SU-DHL-6 (cell line): ENCODE results near the gene CLDN6.

Experiments used
- H2AFZ ChIP-seq: fragments of 200-600 bp; sonication (generic); 2 replicates; pipeline ENCODE4 v1.6.1; 2014; ENCODE audit warnings: low read depth, mild to moderate bottlenecking, moderate library complexity, mixed read lengths, antibody characterized with exemption, low read length; ENCODE audit not compliant: severe bottlenecking
- H3F3A ChIP-seq: fragments of 200-600 bp; shearing (Covaris generic); 2 replicates; pipeline ENCODE4 v1.6.0; 2016; ENCODE audit warnings: antibody characterized with exemption, mild to moderate bottlenecking; ENCODE audit not compliant: insufficient read depth
- H3K27ac ChIP-seq: fragments of 200-600 bp; sonication (generic); 2 replicates; pipeline ENCODE4 v1.5.1; 2016; ENCODE audit warnings: low read depth, mild to moderate bottlenecking, low read length, moderate library complexity, mixed read lengths
- H3K27me3 ChIP-seq: fragments of 200-600 bp; sonication (generic), shearing (Covaris generic); 2 replicates; pipeline ENCODE4 v1.6.0; 2014; ENCODE audit warnings: mild to moderate bottlenecking, low read length
- H3K36me3 ChIP-seq: fragments of 200-600 bp; sonication (generic); 2 replicates; pipeline ENCODE4 v1.6.1; 2014; ENCODE audit warnings: mild to moderate bottlenecking, low read length, mixed read lengths
- H3K4me2 ChIP-seq: fragments of 300-600, 200-600 bp; shearing (Covaris generic), sonication (generic); 2 replicates; pipeline ENCODE4 v1.6.0; 2014; ENCODE audit warnings: low read length, low read depth, mild to moderate bottlenecking; ENCODE audit not compliant: poor library complexity, severe bottlenecking
- H3K4me3 ChIP-seq: fragments of 200-600 bp; sonication (generic); 2 replicates; pipeline ENCODE4 v1.5.1; 2014; ENCODE audit warnings: antibody characterized with exemption, low read length, mild to moderate bottlenecking, mixed read lengths; ENCODE audit not compliant: insufficient read depth, poor library complexity, severe bottlenecking
- H3K79me2 ChIP-seq: fragments of 200-600 bp; sonication (generic); 2 replicates; pipeline ENCODE4 v1.6.1; 2014; ENCODE audit warnings: mild to moderate bottlenecking, low read length, moderate library complexity; ENCODE audit not compliant: insufficient read depth
- H3K9ac ChIP-seq: fragments of 200-600 bp; sonication (generic); 2 replicates; pipeline ENCODE4 v1.7.0; 2014; ENCODE audit warnings: mild to moderate bottlenecking, low read length
- H3K9me2 ChIP-seq: fragments of 200-600 bp; sonication (generic); replicated peaks from 2 replicates; pipeline ENCODE4 v1.6.1; 2014; ENCODE audit warnings: low read length; ENCODE audit not compliant: insufficient read depth
- H3K9me3 ChIP-seq: fragments of 200-600 bp; sonication (generic); 2 replicates; pipeline ENCODE4 v1.6.1; 2014; ENCODE audit warnings: low read length, mixed read lengths; ENCODE audit not compliant: insufficient read depth
- H4K20me1 ChIP-seq: fragments of 200-600 bp; sonication (generic); 2 replicates; pipeline ENCODE4 v1.6.1; 2014; ENCODE audit warnings: low read depth, mild to moderate bottlenecking, antibody characterized with exemption, low read length, moderate library complexity, mixed read lengths
- EZH2phosphoT487 ChIP-seq: fragments of 200-600 bp; sonication (generic), shearing (Covaris generic); conservative IDR thresholded peaks from 2 replicates; pipeline ENCODE4 v1.6.1; 2018; ENCODE audit warnings: mild to moderate bottlenecking, antibody characterized with exemption, low read length, moderate library complexity, mixed read lengths
- TF ChIP-seq, protein P1 (sequence below): fragments of 200-600 bp; sonication (generic); IDR thresholded peaks from one replicate; pipeline ENCODE4 v1.5.1; 2017; ENCODE audit warnings: antibody characterized with exemption, mild to moderate bottlenecking, low read length, moderate library complexity; ENCODE audit not compliant: insufficient read depth, poor library complexity, severe bottlenecking

The CLDN6 gene

DNA sequence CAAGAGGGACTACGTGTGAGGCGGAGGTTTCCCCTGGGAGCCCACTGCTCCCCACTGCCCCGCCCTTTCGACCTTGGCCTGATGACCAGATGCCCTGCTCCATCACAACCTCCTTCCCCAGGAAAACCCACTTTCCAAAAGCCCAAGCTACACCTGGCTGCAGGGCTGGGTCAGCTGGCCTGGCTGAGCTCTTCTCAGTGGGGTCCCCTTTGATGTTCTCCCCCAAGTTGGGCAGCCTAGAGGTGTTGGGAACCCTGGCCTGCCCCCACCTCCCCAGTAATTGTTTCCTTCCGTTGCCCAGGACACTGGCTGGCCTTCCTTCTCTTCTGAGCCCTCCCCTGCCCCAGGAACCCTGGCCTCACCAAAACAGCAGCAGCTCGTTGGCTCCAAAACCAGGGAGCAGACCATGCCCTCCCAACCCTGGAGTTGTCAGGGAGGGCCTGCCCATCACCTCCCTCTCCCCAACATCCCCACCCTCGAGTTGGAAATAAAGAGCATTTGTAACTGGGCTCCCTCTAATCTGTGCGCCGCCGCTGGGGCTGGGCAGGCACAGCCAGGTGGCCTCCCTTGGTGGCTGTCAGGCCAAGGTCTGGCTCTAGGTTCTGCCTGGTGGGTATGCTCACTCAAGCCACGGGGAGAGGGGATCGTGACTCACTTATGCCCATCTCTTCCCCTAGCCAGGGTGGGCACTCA lies 3.8 kb downstream of the CLDN6 start:
- H3K4me2 ChIP-seq: no peak overlapping the region
- H3K4me3 ChIP-seq: no peak overlapping the region
- H3K9me2 ChIP-seq: no peaks in the 10 kb centered on the region
- no peaks in the 10 kb centered on the region for H3K36me3 ChIP-seq
- no peaks in the 10 kb centered on the region for H3K9me3 ChIP-seq
- no peak overlapping the region for H3K27ac ChIP-seq
- H3F3A ChIP-seq: no peaks in the 10 kb centered on the region
- no peaks in the 10 kb centered on the region for H4K20me1 ChIP-seq
- no peak for TF ChIP-seq EZH2phosphoT487
- TF ChIP-seq, protein P1, sequence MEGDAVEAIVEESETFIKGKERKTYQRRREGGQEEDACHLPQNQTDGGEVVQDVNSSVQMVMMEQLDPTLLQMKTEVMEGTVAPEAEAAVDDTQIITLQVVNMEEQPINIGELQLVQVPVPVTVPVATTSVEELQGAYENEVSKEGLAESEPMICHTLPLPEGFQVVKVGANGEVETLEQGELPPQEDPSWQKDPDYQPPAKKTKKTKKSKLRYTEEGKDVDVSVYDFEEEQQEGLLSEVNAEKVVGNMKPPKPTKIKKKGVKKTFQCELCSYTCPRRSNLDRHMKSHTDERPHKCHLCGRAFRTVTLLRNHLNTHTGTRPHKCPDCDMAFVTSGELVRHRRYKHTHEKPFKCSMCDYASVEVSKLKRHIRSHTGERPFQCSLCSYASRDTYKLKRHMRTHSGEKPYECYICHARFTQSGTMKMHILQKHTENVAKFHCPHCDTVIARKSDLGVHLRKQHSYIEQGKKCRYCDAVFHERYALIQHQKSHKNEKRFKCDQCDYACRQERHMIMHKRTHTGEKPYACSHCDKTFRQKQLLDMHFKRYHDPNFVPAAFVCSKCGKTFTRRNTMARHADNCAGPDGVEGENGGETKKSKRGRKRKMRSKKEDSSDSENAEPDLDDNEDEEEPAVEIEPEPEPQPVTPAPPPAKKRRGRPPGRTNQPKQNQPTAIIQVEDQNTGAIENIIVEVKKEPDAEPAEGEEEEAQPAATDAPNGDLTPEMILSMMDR: no peak
- no peaks in the 10 kb centered on the region for H3K27me3 ChIP-seq
- no peak overlapping the region for H3K9ac ChIP-seq
- no peak overlapping the region for H2AFZ ChIP-seq
- no peaks in the 10 kb centered on the region for H3K79me2 ChIP-seq

DNA sequence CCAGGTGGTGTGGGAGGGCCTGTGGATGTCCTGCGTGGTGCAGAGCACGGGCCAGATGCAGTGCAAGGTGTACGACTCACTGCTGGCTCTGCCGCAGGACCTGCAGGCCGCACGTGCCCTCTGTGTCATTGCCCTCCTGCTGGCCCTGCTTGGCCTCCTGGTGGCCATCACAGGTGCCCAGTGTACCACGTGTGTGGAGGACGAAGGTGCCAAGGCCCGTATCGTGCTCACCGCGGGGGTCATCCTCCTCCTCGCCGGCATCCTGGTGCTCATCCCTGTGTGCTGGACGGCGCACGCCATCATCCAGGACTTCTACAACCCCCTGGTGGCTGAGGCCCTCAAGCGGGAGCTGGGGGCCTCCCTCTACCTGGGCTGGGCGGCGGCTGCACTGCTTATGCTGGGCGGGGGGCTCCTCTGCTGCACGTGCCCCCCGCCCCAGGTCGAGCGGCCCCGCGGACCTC lies 4.5 kb downstream of the CLDN6 start:
- Histone ChIP-seq H3K79me2 (no peaks in the 10 kb centered on the region), H3K36me3 (no peaks in the 10 kb centered on the region), H3K9ac (no peak overlapping the region), H2AFZ (no peak overlapping the region), H3K4me3 (no peak overlapping the region), H3F3A (no peaks in the 10 kb centered on the region), H4K20me1 (no peaks in the 10 kb centered on the region), H3K4me2 (no peak overlapping the region), H3K27ac (no peak overlapping the region), H3K9me3 (no peaks in the 10 kb centered on the region), H3K9me2 (no peaks in the 10 kb centered on the region), H3K27me3 (no peaks in the 10 kb centered on the region)
- TF ChIP-seq, protein P1: no peak
- TF ChIP-seq EZH2phosphoT487: no peak

GRCh38 chr16:3012828-3013420 lies 5.1 kb downstream of the CLDN6 start, which contains the start of gene CLDN9:
Gene CLDN9, plus strand, starts transcription at chr16:3012923. Its CDS starts 440 bp downstream, at chr16:3013363.
- H3K27ac ChIP-seq: no peak within 1 kb of the TSS
- H3K9me3 ChIP-seq: no peaks in the 10 kb centered on the region
- no peak within 1 kb of the TSS for H3K9ac ChIP-seq
- no peaks in the 10 kb centered on the region for H3F3A ChIP-seq
- H3K27me3 ChIP-seq: no peaks in the 10 kb centered on the region
- no peaks in the 10 kb centered on the region for H3K36me3 ChIP-seq
- no peaks in the 10 kb centered on the region for H4K20me1 ChIP-seq
- H2AFZ ChIP-seq: no peak within 1 kb of the TSS
- no peak for TF ChIP-seq EZH2phosphoT487
- TF ChIP-seq, protein P1: no peak
- H3K9me2 ChIP-seq: no peaks in the 10 kb centered on the region
- no peak within 1 kb of the TSS for H3K4me3 ChIP-seq
- H3K4me2 ChIP-seq: no peak within 1 kb of the TSS
- no peaks in the 10 kb centered on the region for H3K79me2 ChIP-seq
